Mucosa of rectum (tissue), 2 donors: ENCODE measurements around the gene AKT3.

Source experiments
- H3K27ac ChIP-seq, 2 donors: one replicate each; pipeline ENCODE4 v1.7.0; 2013; ENCODE audit warnings: inconsistent platforms in 2 of 2, low read depth in 2 of 2, low read length in 2 of 2
- H3K27me3 ChIP-seq, 2 donors: one replicate each; pipeline ENCODE4 v1.7.0; 2013; ENCODE audit warnings: low read length in 2 of 2; ENCODE audit not compliant: control insufficient read depth in 2 of 2, insufficient read depth in 2 of 2
- H3K36me3 ChIP-seq, 2 donors: one replicate each; pipeline ENCODE4 v1.7.0; 2013; ENCODE audit warnings: low read length in 2 of 2; ENCODE audit not compliant: control insufficient read depth in 2 of 2, insufficient read depth in 2 of 2
- H3K4me1 ChIP-seq, 2 donors: one replicate each; pipeline ENCODE4 v1.7.0; 2013; ENCODE audit warnings: low read length in 2 of 2, mild to moderate bottlenecking in 1 of 2; ENCODE audit not compliant: control insufficient read depth in 2 of 2, insufficient read depth in 2 of 2
- H3K4me3 ChIP-seq, 2 donors: one replicate each; pipeline ENCODE4 v1.7.0; 2013; ENCODE audit warnings: low read length in 2 of 2
- H3K9ac ChIP-seq, 2 donors: one replicate each; pipeline ENCODE4 v1.7.0; 2013; ENCODE audit warnings: low read length in 2 of 2, low read depth in 1 of 2, mild to moderate bottlenecking in 1 of 2
- H3K9me3 ChIP-seq, 2 donors: one replicate each; pipeline ENCODE4 v1.7.0; 2013; ENCODE audit warnings: low read length in 2 of 2; ENCODE audit not compliant: control insufficient read depth in 2 of 2
- donor health status: healthy.
- donor health status: Normal muscosa, but diverticular disease.

AKT3 gene

GRCh38 chr1:243758647-243759046 is 91.4 kb downstream of the AKT3 start:
- Histone ChIP-seq H3K4me1 (no peaks in the 10 kb centered on the region), H3K9ac (no peak overlapping the region), H3K4me3 (no peak overlapping the region), H3K27me3 (no peaks in the 10 kb centered on the region), H3K36me3 (no peaks in the 10 kb centered on the region), H3K27ac (no peak overlapping the region), H3K9me3 (no peaks in the 10 kb centered on the region)

GRCh38 chr1:243756529-243756928 is 93.5 kb downstream of the AKT3 start:
- Histone ChIP-seq H3K36me3 (no peaks in the 10 kb centered on the region), H3K9me3 (no peaks in the 10 kb centered on the region), H3K4me1 (no peaks in the 10 kb centered on the region), H3K27me3 (no peaks in the 10 kb centered on the region), H3K4me3 (no peak overlapping the region), H3K9ac (no peak overlapping the region), H3K27ac (no peak overlapping the region)

GRCh38 chr1:243754348-243754747 is 95.7 kb downstream of the AKT3 start:
- Histone ChIP-seq H3K9ac (no peak overlapping the region), H3K27me3 (no peaks in the 10 kb centered on the region), H3K4me1 (no peaks in the 10 kb centered on the region), H3K9me3 (no peaks in the 10 kb centered on the region), H3K36me3 (no peaks in the 10 kb centered on the region), H3K27ac (no peak overlapping the region), H3K4me3 (no peak overlapping the region)

- H3K27ac ChIP-seq, result no peak overlapping the region
- H3K27me3 ChIP-seq, result no peaks in the 10 kb centered on the region
- H3K4me1 ChIP-seq, result no peaks in the 10 kb centered on the region
- no peak overlapping the region for H3K4me3 ChIP-seq
- no peaks in the 10 kb centered on the region for H3K36me3 ChIP-seq
- H3K9me3 ChIP-seq, result no peaks in the 10 kb centered on the region
- H3K9ac ChIP-seq, result no peak overlapping the region
Measured at GRCh38 chr1:243751506-243751905, 98.5 kb downstream of the AKT3 start.

- no peaks in the 10 kb centered on the region for H3K36me3 ChIP-seq
- no peak overlapping the region for H3K27ac ChIP-seq
- no peaks in the 10 kb centered on the region for H3K9me3 ChIP-seq
- H3K4me1 ChIP-seq, result no peaks in the 10 kb centered on the region
- H3K4me3 ChIP-seq, result no peak overlapping the region
- H3K27me3 ChIP-seq, result no peaks in the 10 kb centered on the region
- H3K9ac ChIP-seq, result no peak overlapping the region
Measured at GRCh38 chr1:243748706-243749283, 101.2 kb downstream of the AKT3 start.

- Histone ChIP-seq H3K27me3 (no peaks in the 10 kb centered on the region), H3K9ac (no peak overlapping the region), H3K36me3 (no peaks in the 10 kb centered on the region), H3K4me1 (no peaks in the 10 kb centered on the region), H3K27ac (no peak overlapping the region), H3K9me3 (no peaks in the 10 kb centered on the region), H3K4me3 (no peak overlapping the region)
Measured at GRCh38 chr1:243748227-243748626, 101.8 kb downstream of the AKT3 start.

GRCh38 chr1:243746751-243747150 is 103.3 kb downstream of the AKT3 start:
- H3K9me3 ChIP-seq, result no peaks in the 10 kb centered on the region
- no peak overlapping the region for H3K4me3 ChIP-seq
- no peaks in the 10 kb centered on the region for H3K4me1 ChIP-seq
- H3K36me3 ChIP-seq, result no peaks in the 10 kb centered on the region
- H3K9ac ChIP-seq, result no peak overlapping the region
- H3K27me3 ChIP-seq, result no peaks in the 10 kb centered on the region
- no peak overlapping the region for H3K27ac ChIP-seq

- Histone ChIP-seq H3K9ac (no peak overlapping the region), H3K27me3 (no peaks in the 10 kb centered on the region), H3K27ac (no peak overlapping the region), H3K4me3 (no peak overlapping the region), H3K9me3 (no peaks in the 10 kb centered on the region), H3K36me3 (no peaks in the 10 kb centered on the region), H3K4me1 (no peaks in the 10 kb centered on the region)
Measured at GRCh38 chr1:243745356-243745755, 104.7 kb downstream of the AKT3 start.

- Histone ChIP-seq H3K4me3 (no peak overlapping the region), H3K4me1 (no peaks in the 10 kb centered on the region), H3K9me3 (no peaks in the 10 kb centered on the region), H3K27ac (no peak overlapping the region), H3K27me3 (no peaks in the 10 kb centered on the region), H3K9ac (no peak overlapping the region), H3K36me3 (no peaks in the 10 kb centered on the region)
Measured at GRCh38 chr1:243742819-243743218, 107.2 kb downstream of the AKT3 start.

GRCh38 chr1:243740255-243740999 is 109.6 kb downstream of the AKT3 start:
- H3K27ac ChIP-seq, result no peak overlapping the region
- H3K9me3 ChIP-seq, result no peaks in the 10 kb centered on the region
- H3K9ac ChIP-seq, result no peak overlapping the region
- H3K4me1 ChIP-seq, result no peaks in the 10 kb centered on the region
- H3K27me3 ChIP-seq, result no peaks in the 10 kb centered on the region
- H3K4me3 ChIP-seq, result no peak overlapping the region
- H3K36me3 ChIP-seq, result no peaks in the 10 kb centered on the region
